HPDE6-E6E7 (cell line): Measurements from ENCODE around the gene KYAT1.
A peak's percentile ranks its signal among the peaks of the same experiment; 100 is the strongest.

ENCODE experiments used
- DNase-seq: peaks from one replicate; pipeline ENCODE4 v3.0.0; 2011; ENCODE audit warnings: missing footprints; ENCODE audit errors: extremely low spot score

The KYAT1 gene

GRCh38 chr9:128881884-128882676 lies at the start of gene KYAT1, which contains the start of gene LRRC8A:
TSS of gene KYAT1 (minus strand) at chr9:128881950. CDS start at chr9:128845405, 36,545 bp downstream.
TSS of gene LRRC8A (plus strand) at chr9:128882133. CDS start at chr9:128907165, 25,032 bp downstream.
- peak; percentile 80 for DNase-seq

- no peak for DNase-seq
These were observed 47.8 kb upstream of the KYAT1 start for GRCh38 chr9:128929560-128929959.

DNA sequence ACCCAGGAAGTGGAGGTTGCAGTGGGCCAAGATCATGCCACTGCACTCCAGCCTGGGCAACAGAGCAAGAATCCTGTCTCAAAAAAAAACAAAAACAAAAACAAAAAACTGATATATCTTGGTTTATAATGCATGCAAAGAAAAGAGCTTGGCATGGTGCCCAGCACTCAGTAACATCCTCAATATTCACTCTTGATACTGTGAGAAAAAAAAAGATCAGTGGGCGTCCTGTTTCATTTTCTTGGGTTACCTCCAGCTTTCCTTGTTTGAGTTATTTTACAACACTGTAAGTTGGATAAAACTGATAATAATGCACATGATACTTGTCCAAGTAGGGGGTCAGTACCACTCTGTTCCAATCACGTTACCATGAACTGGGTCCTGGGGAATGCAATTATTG lies 46.9 kb upstream of the KYAT1 start:
- DNase-seq: no peak

DNA sequence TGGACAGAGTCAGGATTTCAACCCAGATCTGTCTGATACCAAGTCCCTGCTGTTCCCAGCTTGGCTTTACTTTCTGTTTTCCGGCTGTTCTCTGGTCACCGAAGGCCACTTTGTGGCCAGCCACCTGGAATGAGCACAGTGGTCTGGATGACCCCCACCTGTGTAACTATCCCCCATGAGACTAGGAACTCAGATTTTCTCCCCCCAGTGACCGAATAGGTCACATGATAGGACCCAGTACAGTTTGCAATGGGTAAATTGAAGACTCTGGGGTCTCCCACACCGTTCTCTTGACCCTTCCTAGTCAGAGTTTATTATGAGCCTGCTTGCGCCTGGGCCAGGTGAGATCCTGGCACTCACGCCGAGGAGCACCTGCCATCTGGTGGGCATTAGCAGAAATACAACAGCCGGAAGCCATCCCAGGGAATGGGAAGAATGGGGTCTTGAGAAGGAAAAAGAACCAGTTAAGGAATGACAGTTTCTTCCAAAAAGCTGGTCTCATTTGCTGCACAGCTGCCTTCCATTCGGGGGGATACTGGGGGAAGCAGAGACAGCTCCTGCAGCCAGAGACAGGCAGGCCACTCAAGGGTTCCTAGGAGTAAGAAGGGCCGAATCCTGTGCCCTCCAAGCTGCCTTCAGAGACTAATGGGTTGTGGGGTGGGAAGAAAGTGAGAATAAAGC lies 46.1 kb upstream of the KYAT1 start:
- peak; percentile 63 for DNase-seq

DNA sequence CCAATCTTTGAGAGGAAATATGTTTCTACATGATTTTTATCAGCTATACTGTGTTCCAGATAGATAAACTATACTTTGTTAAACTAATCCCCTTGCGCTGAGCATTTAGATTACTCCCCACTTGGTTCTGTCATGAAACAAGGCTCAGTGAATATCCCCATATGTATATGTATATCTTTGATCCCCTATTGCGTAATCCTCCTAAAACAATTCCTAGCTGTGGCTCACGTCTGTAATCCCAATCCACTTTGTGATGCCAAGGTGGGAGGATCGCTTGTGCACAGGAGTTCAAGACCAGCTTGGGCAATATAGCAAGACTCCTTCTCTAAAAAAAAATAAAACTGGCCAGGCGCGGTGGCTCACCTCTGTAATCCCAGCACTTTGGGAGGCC lies 41.7 kb upstream of the KYAT1 start:
- no peak for DNase-seq

DNA sequence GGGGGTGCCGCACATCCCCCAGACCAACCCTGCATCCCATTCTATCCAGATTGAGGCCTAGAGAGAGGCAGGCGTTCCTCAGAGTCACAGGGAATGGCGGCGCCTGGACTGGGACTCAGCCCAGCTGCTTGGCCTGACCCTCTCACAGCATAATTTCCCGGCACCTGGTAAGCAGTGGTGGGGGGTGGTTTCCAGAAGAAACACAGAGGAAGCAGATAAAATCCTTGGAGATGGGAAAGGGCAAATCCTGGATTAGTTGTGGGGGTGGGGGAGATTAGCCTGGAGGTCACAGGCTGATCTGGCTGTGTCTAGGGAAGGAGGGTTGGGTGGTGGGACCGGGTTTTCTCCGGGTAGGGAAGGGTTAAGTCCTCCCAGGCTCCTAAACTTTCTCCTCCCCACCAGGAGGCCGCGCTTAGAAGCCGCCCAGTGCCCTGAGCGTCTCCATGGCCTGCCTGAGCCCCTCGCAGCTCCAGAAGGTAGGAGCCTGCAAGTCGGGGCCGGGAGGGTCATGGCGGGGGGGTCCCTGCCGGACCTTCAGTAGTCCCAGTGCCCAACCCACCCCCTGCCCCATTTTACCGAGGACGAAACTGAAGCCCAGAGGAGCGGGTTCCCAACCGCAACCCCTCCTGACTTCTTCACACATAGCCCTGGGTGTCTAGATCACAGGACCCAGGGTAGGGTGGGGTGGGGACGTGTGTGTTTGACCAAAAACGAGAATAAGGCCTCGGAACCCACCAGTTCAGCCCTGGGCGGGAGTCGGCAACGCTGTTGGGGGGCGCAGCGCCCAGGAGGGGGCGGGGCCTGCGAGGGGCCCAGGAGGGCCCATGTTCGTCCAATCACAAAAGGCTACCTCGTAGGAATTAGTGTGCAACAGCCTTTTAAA lies 40.4 kb upstream of the KYAT1 start:
- DNase-seq: no peak

DNA sequence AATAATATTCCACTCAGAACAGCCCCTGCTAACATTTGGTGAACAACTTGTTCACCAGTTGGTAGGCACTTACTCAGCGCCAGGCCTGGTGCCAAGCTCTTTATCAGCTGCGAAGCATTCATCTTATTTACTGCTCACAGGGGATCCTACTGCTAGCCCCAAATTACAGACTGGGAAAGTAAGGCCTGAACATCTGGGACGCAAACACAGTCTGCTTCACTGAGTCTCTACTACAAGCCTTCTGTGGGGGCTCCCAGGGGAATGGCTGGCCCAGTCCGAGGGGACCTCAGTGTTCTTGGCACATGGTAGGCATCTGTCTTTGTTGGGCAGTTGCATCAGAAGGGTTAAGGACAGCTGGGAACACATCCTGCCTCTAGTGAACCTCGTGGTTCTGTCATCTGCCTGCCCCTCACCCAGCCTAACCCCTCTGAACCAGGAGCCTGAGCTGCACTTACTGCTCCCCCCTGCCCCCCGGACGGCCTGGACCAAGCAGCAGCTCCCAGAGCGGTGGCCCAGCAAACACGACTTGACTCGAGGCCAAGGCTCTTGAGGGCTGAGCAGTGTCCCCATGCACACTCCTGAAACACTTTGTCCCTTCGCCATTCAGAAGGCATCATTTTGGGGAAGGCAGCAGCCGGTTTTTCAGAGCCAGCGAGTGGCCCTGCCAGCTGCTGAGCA lies 38.8 kb upstream of the KYAT1 start, which contains the start of gene PHYHD1:
PHYHD1 (plus strand) TSS at position 602 of the 678 bp plus-strand sequence. CDS start 1,342 bp downstream, outside the sequence.
- DNase-seq: no peak

DNA sequence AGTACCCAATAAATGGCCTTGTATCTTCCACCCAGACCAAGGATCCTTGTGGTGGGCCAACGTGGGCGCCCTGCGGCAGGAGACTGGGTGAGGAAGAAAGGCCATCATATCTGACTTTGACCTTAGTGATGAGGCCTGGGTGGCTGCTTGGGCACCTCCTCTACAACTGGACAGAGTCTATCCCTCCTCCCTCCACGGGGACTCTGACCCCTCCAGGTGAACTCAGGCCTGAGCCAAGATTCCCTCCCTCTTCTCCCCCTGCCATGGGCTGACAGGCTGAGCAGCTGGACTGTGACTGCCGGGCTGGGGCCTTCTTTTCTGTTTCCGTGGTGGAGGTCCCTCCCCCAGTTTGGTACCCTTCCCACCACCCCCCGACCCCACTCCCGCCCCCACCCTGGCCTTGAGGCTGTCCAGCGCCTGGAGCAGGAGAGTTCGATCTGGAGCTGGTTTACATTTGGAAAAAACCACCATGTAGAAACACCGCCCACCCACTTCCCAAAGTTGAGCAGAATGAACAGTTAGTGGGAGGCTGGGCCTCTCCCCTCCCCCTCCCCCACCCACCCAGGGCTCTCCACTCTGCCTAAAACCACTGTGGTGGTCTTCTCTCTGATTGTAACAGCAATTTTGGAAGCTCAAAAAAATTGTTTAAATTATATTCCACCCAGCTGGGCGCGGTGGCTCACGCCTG lies 37.8 kb upstream of the KYAT1 start:
- no peak for DNase-seq

GRCh38 chr9:128918921-128919320 lies 37.2 kb upstream of the KYAT1 start:
- no peak for DNase-seq

DNA sequence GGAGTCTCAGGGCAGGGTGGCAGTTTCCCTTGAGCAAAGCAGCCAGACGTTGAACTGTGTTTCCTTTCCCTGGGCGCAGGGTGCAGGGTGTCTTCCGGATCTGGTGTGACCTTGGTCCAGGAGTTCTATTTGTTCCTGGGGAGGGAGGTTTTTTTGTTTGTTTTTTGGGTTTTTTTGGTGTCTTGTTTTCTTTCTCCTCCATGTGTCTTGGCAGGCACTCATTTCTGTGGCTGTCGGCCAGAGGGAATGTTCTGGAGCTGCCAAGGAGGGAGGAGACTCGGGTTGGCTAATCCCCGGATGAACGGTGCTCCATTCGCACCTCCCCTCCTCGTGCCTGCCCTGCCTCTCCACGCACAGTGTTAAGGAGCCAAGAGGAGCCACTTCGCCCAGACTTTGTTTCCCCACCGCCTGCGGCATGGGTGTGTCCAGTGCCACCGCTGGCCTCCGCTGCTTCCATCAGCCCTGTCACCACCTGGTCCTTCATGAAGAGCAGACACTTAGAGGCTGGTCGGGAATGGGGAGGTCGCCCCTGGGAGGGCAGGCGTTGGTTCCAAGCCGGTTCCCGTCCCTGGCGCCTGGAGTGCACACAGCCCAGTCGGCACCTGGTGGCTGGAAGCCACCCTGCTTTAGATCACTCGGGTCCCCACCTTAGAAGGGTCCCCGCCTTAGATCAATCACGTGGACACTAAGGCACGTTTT lies 35.5 kb upstream of the KYAT1 start:
- no peak for DNase-seq

- no peak for DNase-seq
These were observed 35.0 kb upstream of the KYAT1 start for GRCh38 chr9:128916745-128917144.

DNA sequence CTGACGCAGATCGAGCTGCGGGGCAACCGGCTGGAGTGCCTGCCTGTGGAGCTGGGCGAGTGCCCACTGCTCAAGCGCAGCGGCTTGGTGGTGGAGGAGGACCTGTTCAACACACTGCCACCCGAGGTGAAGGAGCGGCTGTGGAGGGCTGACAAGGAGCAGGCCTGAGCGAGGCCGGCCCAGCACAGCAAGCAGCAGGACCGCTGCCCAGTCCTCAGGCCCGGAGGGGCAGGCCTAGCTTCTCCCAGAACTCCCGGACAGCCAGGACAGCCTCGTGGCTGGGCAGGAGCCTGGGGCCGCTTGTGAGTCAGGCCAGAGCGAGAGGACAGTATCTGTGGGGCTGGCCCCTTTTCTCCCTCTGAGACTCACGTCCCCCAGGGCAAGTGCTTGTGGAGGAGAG lies 34.5 kb upstream of the KYAT1 start:
- no peak for DNase-seq

DNA sequence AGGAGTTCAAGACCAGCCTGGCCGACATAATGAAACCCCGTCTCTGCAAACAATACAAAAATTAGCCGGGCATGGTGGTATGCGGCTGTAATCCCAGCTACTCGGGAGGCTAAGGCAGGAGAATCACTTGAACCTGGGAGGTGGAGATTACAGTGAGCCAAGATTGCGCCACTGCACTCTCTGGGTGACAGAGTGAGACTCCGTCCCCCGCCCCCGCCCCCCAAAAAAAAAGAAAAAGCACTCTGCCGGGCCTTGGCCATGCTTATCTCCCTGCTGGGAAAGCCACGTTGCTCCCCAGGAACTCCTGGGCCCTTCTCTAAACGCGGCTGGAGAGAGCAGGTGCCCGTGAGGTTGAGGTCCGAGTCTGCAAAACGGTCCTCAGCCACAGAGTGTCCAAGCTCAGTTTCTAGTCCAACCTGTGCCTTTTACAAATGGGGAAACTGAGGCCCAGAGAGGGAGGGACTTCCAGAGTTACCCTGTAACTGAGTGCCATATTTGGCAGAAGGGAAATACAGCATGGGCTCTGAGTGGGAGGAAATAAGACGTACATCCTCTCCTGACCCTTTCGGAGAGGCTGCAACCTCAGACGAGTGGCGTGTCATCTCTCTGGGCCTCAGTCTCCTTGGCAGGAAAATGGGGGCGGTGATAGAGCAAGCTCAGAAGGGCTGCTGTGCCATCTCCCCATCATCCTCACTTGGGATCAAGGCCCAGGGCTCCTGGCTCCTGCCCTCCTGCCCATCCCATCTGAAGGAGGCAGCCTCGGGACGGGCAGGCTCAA lies 32.4 kb upstream of the KYAT1 start:
- DNase-seq: no peak

GRCh38 chr9:128913048-128913900 lies 31.5 kb upstream of the KYAT1 start:
- DNase-seq: no peak

DNA sequence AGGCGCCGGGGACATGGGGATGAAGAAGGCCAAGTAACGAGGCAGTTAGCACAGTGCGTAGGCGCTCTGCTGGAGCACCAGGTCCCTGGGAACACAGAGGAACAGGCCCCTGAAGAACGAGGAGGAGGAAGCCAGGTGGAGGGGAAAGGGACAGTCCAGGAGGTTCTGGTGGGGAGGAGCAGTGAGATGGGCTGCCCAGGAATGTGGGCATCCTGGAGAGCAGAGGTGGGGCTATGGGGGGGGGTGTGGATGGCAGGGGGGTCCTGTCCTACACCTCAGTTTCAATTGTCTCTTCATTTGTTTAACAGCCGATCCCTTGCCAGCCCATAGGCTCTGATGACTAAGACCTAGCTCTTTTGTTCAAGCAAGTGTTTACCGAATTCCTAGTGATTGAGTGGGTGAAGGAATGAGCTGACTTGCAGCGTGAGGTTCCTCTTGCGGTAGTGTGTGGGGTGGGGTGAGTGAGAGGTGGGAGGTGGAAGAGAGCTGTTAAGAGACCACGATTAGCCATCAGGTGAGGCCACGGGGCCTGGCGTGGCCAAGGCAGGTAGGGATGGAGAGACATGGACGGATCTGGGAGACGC lies 30.6 kb upstream of the KYAT1 start:
- peak; percentile 94 for DNase-seq

GRCh38 chr9:128911529-128912035 lies 29.8 kb upstream of the KYAT1 start:
- DNase-seq: no peak

- no peak for DNase-seq
These were observed 29.2 kb upstream of the KYAT1 start for GRCh38 chr9:128910906-128911305.

DNA sequence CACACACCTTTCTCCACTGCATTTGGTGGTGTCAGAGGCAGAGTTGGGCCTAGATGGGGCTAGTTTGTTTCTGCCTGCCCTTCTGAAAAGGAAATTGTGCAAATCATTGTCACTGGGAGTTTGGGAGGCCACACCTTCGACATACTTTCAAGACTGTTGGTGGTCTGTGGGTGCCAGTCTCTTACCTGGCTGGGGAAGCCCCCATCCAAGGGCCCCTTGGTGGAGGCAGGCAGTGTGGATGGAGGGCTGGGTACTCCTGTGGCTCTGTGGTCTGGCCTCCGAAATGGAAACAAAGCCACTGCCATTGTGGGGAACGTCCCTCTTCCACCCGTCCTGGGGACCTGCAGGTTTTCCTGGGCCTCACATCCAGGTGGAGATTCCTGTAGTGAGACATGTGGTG lies 28.1 kb upstream of the KYAT1 start:
- DNase-seq: no peak
